Colonic mucosa (tissue), 4 donors: ENCODE measurements around the gene UBE2QL1. TPM values are rescaled to one million over a fixed set of nuclear protein-coding genes. Genes with fewer than 3 reads are reported as not detected.

Experiments
- DNase-seq: peaks from one replicate; pipeline ENCODE4 v3.0.0-alpha.2; 2020
- H3K27ac ChIP-seq: fragments of 200-600 bp; one replicate; pipeline ENCODE4 v1.8.0; 2021
- H3K27me3 ChIP-seq: fragments of 200-600 bp; one replicate; pipeline ENCODE4 v1.8.0; 2021
- H3K36me3 ChIP-seq: fragments of 200-600 bp; one replicate; pipeline ENCODE4 v1.8.0; 2021
- H3K4me1 ChIP-seq: fragments of 200-600 bp; one replicate; pipeline ENCODE4 v1.8.0; 2021; ENCODE audit warnings: mild to moderate bottlenecking
- H3K4me3 ChIP-seq: fragments of 200-600 bp; one replicate; pipeline ENCODE4 v1.8.0; 2021
- H3K9ac ChIP-seq, 2 donors: one replicate each; pipeline ENCODE4 v1.7.0; 2013; ENCODE audit warnings: control low read depth in 2 of 2, low read depth in 2 of 2, low read length in 2 of 2
- H3K9me3 ChIP-seq: fragments of 200-600 bp; one replicate; pipeline ENCODE4 v1.8.0; 2021
- intact Hi-C: fragments of 100-400 bp; cut with DNase I; formaldehyde crosslinking; loops from one replicate; pipeline ENCODE4 v1.14.1; 2022
- total RNA-seq, 2 donors: library from RNA; stranded (reverse); fragmentation: NEBNext Ultra II Directional in 1 of 2; extraction: Animal tissue kit (Norgen Biotek cat#: 25700) in 1 of 2; gene quantifications; one replicate each; pipeline ENCODE4 v1.2.1, GENCODE V29; 2021
- TF ChIP-seq, protein P1 (sequence below): fragments of 200-600 bp; IDR thresholded peaks from one replicate; pipeline ENCODE4 v1.8.0; 2022; ENCODE audit warnings: antibody characterized with exemption, mild to moderate bottlenecking
- donor health status: healthy.
- donor health status: DM: no; HTN: no; CAD: no.
- donor health status: DM: no; HTN: no; CAD: no.

The UBE2QL1 gene, protein sequence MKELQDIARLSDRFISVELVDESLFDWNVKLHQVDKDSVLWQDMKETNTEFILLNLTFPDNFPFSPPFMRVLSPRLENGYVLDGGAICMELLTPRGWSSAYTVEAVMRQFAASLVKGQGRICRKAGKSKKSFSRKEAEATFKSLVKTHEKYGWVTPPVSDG
- total RNA-seq, result under 1 TPM; 0.12 to 0.35 TPM

DNA sequence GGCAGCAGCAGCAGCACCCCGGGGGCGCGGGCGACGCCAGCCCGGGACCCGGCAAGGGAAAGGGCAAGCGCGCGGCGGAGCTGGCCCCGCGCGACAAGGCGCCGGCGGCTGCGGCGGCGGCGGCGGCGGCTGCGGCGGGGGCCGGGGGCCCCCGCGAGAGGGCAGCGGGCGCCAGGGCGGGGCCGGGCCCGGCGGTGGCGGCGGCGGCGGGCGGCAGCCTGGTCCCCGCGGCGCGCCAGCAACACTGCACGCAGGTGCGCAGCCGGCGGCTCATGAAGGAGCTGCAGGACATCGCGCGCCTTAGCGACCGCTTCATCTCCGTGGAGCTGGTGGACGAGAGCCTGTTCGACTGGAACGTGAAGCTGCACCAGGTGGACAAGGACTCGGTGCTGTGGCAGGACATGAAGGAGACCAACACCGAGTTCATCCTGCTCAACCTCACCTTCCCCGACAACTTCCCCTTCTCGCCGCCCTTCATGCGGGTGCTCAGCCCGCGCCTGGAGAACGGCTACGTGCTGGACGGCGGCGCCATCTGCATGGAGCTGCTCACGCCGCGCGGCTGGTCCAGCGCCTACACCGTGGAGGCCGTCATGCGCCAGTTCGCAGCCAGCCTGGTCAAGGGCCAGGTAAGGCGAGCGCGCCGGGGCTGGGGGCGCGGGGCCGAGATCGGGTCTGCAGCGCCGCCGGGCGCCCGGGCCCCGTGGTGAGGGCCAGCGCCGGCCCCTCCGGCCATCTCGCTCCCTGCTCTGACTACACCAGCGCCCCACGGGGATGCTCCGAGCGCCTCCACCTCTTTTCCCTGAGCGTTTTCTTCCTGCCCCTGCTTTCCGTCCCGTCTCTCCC lies at the start of gene UBE2QL1:
TSS of gene UBE2QL1 (plus strand) at position 238 of the 843 bp plus-strand sequence. CDS start at position 273, 35 bp downstream.
- no peaks in the 10 kb centered on the region for H3K36me3 ChIP-seq
- peaks cover 12% of the 10 kb centered on the region for H3K27me3 ChIP-seq
- no peak within 1 kb of the TSS for H3K27ac ChIP-seq
- TF ChIP-seq, protein P1, sequence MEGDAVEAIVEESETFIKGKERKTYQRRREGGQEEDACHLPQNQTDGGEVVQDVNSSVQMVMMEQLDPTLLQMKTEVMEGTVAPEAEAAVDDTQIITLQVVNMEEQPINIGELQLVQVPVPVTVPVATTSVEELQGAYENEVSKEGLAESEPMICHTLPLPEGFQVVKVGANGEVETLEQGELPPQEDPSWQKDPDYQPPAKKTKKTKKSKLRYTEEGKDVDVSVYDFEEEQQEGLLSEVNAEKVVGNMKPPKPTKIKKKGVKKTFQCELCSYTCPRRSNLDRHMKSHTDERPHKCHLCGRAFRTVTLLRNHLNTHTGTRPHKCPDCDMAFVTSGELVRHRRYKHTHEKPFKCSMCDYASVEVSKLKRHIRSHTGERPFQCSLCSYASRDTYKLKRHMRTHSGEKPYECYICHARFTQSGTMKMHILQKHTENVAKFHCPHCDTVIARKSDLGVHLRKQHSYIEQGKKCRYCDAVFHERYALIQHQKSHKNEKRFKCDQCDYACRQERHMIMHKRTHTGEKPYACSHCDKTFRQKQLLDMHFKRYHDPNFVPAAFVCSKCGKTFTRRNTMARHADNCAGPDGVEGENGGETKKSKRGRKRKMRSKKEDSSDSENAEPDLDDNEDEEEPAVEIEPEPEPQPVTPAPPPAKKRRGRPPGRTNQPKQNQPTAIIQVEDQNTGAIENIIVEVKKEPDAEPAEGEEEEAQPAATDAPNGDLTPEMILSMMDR, result no peak
- intact Hi-C loops, result no loop called here
- H3K4me1 ChIP-seq, result no peaks in the 10 kb centered on the region
- no peaks in the 10 kb centered on the region for H3K9me3 ChIP-seq
- DNase-seq, result no peak
- H3K4me3 ChIP-seq, result peak within 1 kb of the TSS; percentile 38
- peak within 1 kb of the TSS; percentile 26 to 60 for H3K9ac ChIP-seq

DNA sequence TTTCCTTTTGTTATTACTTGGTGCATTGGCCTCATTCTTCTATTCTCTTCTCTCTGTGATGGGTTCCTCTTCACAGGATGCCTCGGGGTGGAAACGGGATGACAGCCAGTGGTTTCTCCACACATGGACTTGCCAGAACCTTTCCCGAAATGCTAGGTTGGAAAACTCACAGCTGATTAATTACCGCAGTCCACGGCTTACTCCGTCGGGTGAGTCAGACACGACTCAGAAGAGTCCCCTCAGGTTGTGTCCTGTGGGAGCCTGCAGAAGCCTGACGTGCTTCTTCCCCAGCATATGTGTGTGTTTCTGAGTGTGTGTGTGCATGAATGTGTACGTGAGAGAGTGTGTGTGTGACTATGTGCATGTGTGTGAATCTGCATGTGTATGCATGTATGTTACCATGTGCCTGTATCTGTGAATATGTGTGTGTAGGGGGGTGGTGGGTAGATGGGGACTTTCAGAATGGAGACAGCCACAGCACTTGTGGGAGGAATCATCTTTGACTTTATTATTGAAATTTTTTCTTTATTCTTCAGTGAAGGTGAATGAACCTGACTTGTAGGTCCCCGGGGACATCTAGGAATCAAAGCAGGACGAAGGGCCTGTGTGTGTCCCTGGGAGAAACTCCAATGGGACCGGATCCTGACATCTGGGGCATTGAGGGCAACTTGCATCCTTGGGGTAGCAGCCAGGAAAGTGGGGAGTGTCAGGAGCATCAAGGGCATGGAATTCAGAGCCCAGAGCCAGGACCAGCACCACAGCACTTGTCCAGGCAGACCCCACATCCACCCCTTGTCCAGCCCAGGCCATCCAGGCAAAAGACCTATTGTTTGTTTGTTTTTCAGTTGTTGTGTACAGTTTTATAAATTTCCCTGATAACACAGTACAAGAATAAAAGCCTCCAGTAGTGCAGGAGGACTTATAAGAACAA lies 48.4 kb upstream of the UBE2QL1 start:
- H3K36me3 ChIP-seq, result no peaks in the 10 kb centered on the region
- no peak overlapping the region for H3K27ac ChIP-seq
- intact Hi-C loops, result no loop called here
- no peaks in the 10 kb centered on the region for H3K27me3 ChIP-seq
- no peak overlapping the region for H3K9ac ChIP-seq
- DNase-seq, result no peak
- TF ChIP-seq, protein P1, result no peak
- H3K4me1 ChIP-seq, result no peaks in the 10 kb centered on the region
- H3K4me3 ChIP-seq, result no peak overlapping the region
- no peaks in the 10 kb centered on the region for H3K9me3 ChIP-seq

DNA sequence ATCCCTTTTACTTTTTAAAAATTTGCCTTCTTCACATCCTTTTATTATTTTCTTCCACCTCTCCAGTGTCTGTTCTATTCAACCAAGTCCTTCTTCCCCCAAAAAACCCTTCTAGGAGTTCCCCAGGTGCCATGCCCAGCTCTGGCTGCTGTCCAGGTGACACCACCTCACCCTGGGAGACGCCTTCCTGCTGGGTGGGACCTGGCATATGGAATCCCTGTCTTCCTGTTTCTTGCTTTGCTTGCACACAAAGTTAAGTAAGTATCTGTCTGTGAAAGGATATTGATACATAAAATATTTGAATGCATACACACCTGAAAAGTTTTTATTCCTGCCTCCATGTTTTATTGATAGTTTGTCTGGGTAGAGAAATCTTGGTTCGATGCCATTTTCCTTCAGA lies 47.2 kb upstream of the UBE2QL1 start:
- Histone ChIP-seq H3K9ac (no peak overlapping the region), H3K4me1 (no peaks in the 10 kb centered on the region), H3K4me3 (no peak overlapping the region), H3K36me3 (no peaks in the 10 kb centered on the region), H3K27ac (no peak overlapping the region), H3K27me3 (no peaks in the 10 kb centered on the region), H3K9me3 (no peaks in the 10 kb centered on the region)
- TF ChIP-seq, protein P1, result no peak
- intact Hi-C loops, result no loop called here
- no peak for DNase-seq

DNA sequence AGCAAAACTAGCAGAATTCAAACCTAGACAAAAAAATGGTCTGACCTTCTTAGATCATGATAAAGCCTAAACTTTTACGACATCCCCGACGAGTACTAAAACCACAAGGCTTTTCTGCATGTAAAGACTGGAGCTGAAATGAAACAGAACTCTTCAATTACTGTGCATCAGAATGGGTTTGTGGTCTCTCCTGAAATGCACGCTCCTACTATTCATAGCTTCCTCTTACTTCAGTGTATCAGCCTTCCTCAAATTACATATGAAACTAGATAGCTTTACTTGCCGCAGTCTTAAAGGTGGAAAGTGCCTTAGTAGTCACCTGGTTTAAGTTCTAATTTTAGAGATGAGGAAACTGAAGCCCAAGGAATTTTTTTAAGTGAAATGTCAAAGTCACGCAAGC lies 45.7 kb upstream of the UBE2QL1 start:
- intact Hi-C loops, result no loop called here
- Histone ChIP-seq H3K36me3 (no peaks in the 10 kb centered on the region), H3K27ac (no peak overlapping the region), H3K27me3 (no peaks in the 10 kb centered on the region), H3K4me3 (no peak overlapping the region), H3K9me3 (no peaks in the 10 kb centered on the region), H3K4me1 (no peaks in the 10 kb centered on the region), H3K9ac (no peak overlapping the region)
- TF ChIP-seq, protein P1, result no peak
- no peak for DNase-seq

DNA sequence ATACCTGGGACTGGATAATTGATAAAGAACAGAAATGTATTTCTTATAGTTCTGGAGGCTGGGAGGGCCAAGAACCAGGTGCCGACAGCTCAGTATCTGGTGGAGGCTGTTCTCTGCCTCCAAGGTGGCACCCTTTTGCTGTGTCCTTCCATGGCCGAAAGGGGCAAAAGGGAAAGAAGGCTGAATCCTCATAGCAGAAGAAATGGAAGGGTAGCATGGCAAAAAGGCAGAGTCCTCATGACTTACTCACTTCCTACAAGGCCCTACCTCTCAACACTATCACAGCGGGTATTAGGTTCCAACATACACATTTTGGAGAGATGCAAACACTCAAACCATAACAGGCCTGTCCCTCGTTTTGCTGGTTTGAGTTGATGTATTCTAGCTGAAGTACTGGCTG lies 45.2 kb upstream of the UBE2QL1 start:
- no peak for DNase-seq
- Histone ChIP-seq H3K27ac (no peak overlapping the region), H3K9me3 (no peaks in the 10 kb centered on the region), H3K9ac (no peak overlapping the region), H3K4me1 (no peaks in the 10 kb centered on the region), H3K4me3 (no peak overlapping the region), H3K27me3 (no peaks in the 10 kb centered on the region), H3K36me3 (no peaks in the 10 kb centered on the region)
- intact Hi-C loops, result no loop called here
- TF ChIP-seq, protein P1, result no peak
